HG02938 (cell line): ENCODE data around the gene LTB4R2.

Source experiments
- ATAC-seq: cut with Tn5 transposase; IDR thresholded peaks from one replicate; pipeline ENCODE4 v1.9.1; 2021; ENCODE audit warnings: mild to moderate bottlenecking, moderate library complexity; ENCODE audit not compliant: unreplicated experiment

The LTB4R2 gene

GRCh38 chr14:24277071-24277470 lies 32.9 kb upstream of the LTB4R2 start:
- no peak for ATAC-seq

GRCh38 chr14:24277606-24278321 lies 32.2 kb upstream of the LTB4R2 start:
- ATAC-seq = no peak

- no peak for ATAC-seq
Observed at GRCh38 chr14:24278424-24278823, 31.5 kb upstream of the LTB4R2 start.

GRCh38 chr14:24279301-24280186 lies 30.4 kb upstream of the LTB4R2 start:
- ATAC-seq = no peak

DNA sequence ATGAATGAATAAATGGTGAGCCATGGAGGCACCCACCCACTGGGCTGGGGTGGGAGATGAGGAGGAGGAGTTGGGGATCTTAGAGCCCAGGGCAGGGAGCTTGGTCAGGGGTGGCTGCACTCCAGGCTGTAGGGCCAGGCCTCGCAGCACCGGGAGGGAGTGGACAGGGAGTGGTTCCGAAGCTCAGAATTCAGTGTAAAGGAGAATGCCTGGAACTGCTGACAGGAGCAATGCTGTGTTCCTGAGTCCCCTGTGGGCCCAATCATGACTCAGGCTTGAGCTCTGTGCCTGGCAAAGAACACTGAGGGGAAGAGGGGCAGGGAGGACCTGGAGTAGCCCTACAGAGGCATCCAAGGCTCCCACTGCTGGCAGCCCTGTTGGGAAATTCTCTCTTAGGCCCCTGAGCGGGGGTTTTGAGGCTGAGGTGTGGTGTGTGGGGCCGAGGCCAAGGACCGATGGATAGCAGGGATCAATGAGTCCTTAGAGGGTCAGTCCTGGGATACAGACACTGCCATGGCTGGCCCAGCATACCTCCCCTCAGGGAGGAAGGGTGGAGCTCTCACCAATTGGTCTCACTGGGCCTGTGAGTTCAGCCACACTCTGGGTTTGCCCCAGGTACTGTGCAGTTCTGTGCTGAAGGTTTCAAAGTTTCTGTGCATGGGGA lies 29.0 kb upstream of the LTB4R2 start:
- ATAC-seq = no peak

- ATAC-seq = no peak
Observed at GRCh38 chr14:24281636-24282035, 28.3 kb upstream of the LTB4R2 start.

GRCh38 chr14:24282736-24283135 lies 27.2 kb upstream of the LTB4R2 start:
- no peak for ATAC-seq

- no peak for ATAC-seq
Observed at GRCh38 chr14:24283796-24284460, 26.0 kb upstream of the LTB4R2 start.

GRCh38 chr14:24284501-24285035 lies 25.4 kb upstream of the LTB4R2 start:
- ATAC-seq = no peak

DNA sequence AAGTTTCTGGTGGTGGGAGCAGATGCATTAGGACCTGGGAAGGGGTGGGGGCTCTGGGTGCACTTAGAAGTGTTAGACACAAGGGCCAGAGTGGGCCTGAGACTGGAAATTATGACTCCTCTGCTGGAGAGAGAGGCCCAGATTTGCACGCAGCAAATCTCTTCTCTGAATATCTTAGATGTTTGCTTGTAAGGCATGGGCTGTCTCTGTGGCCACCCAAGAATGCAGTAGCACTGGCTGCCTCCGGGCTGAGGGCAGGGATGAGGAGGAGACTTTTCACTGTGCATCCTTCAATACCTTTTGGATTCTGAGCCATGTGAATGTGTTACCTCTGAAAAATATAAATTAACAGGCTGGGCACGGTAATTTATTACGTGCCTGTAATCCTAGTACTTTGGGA lies 24.6 kb upstream of the LTB4R2 start:
- no peak for ATAC-seq

GRCh38 chr14:24286996-24287395 lies 22.9 kb upstream of the LTB4R2 start:
- no peak for ATAC-seq

- ATAC-seq = no peak
Observed at GRCh38 chr14:24289649-24290280, 20.2 kb upstream of the LTB4R2 start.

- ATAC-seq = no peak
Observed at GRCh38 chr14:24290746-24291145, 19.2 kb upstream of the LTB4R2 start.

DNA sequence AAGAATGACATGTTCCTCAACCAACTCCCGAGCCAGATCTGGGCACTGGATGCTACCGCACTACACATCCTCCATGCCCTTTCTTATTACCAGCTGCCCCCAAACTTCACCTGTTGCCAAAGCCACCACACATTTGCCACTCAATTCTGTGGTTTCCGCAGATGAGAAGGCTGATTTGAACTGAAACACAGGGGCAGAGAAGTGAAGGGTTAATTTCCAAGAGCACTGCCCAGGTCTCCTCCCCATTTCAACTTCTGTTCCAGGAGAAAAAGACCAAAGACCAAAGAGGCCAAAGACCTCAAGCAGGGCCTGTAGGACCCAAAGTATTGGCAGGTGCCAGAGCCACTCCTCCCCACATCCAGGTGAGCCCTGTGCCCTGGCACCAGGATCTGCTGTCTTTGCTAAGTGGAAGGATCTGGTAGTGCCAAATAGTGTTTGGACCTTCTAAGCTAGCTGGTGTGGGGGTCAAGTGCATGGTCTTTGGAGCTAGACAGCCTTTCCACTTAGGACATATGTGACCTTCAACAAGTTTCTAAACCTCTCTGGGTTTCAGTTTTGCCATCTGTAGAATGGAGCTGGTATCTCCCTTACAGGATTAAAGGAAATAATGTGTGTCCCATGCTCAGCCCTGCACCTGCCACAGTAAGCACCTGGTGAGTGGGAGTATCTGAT lies 18.4 kb upstream of the LTB4R2 start:
- no peak for ATAC-seq

DNA sequence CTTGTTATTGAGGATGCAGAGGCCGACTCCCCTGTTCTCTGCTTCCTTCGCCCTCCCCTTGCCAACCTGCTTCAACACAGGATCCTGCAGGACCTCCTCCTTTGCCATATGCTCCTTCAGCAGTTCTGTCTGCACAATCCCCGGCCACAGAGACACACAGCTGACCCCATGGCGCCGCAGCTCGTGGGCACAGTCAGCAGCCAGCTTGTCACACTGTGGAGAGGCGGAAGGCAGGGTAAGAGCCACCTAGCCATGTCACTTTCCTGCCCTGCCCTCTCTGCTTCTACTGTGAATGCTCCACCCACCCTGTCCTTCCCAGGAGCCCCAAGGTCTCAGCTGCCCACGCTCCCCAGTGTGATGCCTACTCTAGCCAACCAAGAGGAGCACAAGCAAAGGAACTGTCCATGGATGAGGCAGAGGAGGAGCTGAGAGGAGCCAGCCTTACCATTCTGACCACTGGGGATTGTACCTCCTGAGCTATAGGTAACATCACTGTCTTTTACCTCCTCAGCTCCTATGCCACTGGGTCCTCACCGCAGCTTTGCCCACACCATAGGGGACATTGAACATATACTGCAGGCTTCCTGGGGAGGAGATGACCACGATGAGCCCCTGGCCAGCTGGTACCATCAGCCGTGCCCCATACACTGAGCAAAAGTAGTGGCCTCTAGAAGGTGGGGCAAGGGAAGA lies 17.7 kb upstream of the LTB4R2 start:
- ATAC-seq = no peak

- ATAC-seq = no peak
Observed at GRCh38 chr14:24293525-24293924, 16.4 kb upstream of the LTB4R2 start.

DNA sequence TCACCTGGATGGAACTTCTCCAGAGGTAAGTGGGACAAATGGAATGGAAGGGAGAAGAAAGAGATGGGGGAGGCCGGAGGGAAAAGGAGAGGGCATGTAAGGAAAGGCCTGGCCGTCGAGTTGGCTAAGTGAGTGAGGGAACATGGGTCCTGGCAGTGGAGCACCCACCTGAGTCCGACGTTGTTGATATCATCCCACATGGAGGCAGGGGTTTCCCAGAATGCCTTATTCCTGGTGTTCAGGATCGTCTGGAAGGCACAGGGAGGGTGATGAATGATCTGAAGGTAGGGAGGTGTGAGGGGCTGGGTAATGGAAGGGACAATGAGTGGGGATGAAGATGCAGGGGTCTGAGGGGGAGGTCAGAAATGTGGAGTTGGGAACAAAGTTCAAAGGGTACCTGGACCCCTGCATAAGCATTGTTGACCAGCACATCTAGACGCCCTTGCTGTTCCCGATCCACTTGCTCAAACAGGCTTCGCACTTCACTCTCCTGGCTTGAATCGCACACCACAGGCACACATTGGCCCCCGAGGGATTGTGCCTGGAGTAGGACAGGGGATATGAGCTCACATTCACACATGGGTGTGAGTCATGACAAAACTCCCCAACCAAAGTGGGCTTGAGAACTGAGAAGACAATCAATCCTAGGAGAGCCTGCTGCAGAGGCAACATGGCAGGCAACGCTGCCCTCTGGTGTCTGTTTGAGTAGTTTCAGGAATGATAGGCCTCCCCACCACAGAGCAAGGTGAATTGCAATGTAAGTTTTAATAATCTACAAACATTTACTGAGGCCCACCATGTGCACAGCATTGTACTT lies 13.4 kb upstream of the LTB4R2 start:
- peak; percentile 49 for ATAC-seq

DNA sequence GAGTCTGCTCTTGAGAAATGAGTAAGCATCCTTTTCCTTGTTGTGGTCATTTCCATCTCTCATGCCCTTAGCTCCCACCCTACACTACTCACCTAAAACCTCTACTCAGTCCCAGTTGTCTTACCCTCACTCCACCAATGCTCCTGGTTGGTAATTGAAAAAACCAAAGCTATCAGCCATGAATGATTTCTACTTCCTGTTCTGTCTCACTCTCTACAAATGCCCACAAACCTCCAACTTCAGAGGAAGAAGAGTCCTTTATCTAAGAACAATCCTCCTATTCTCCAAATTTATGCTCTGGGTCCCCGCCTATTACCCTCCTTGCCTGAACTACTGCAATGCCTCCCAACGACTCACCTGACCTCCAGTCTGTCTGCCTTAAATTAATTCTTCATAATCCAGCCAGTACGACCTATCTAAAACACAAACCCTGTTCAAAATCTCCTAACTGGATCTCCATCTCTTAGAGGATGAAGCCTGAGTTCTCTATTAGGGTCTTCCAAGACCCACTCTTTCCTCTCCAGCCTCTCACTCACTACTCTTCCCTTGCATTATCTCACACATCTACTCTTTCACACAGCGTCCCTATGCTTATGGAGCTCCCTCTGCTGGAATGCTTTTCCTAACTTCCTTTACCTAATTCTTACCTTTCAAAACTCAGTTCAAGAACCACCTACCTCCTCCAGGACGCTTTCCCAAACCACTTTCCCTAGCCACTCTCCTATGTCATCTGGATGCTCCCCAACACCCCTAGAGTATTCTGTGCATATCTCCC lies 12.6 kb upstream of the LTB4R2 start:
- ATAC-seq = peak; percentile 10
